HG03064 (cell line): ENCODE results near the gene COA1.

Experiments used
- ATAC-seq: cut with Tn5 transposase; IDR thresholded peaks from one replicate; pipeline ENCODE4 v1.9.1; 2021; ENCODE audit warnings: low read depth; ENCODE audit not compliant: unreplicated experiment

The COA1 gene

DNA sequence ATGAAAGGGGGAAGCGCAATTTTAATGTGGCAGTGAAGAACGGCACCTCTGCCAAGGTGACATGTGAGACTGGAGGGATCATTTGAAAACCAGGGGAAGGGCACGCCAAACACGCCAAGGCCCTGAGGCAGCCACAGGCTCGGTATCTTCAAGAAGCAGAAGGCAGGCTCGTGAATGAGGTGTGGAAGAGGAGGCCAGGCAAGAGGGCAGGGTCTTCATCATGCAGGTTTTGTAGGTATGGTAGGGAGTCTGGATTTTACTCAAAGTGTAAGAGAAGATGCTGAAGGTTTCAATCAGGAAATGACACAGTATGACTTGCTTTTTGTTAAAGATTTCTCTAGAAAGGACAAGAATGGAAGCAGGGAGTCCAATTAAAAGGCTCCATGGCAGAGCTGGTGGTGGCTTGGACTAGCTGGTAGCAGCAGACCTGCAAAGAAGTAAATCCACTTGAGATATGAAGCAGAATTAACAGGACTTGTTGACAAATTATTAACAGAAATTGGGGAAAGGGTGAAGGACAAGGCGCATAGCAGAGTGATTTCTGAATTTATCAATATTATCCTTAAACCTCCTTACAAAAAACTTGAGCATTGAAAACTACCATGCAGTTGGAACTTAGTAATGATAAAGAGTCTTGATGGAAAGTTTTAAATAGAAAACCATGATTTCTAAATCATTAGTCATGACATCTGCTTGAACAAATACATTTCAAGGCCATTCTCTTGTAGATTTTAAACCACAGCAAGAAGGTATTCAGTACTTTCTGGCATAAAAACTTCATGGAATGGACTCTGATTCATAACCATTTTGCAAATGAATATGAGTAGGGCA is 70.4 kb downstream of the COA1 start:
- ATAC-seq = peak; percentile 72

DNA sequence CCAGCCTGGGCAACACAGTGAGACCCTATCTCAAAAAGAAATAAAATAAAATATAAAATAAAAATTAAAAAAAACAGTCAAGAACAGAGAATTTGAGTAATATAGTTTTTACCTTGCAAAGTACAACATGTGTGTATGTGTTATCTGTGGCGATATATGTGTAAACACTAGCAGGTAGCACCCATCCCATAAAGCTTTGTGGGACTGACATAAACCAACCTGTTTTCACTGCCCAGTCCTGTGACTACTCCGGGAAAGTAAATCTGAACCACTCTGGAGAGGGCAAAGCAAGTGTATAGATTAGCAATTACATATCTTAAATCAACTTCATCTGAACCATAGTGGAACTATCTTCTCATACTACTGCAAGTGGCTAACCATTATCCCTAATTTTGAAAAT is 72.3 kb downstream of the COA1 start:
- no peak for ATAC-seq

DNA sequence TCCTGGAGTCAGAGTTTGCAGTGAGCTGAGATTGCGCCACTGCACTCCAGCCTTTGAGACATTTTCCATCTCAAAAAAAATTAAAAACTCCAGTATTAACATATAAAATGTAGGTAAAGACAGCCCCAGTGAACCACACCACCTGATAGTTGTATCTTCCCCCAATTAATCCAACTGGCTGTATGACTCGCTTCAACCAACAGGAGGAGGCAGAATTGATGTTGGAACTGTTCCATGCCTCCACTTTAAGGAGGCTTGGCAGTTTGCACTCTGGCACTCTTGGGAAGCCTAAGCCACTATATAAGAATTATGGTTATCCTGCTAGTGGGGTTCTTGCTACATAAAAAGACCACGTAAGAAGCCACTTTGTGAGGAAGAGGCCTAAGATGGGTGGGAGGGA is 73.7 kb downstream of the COA1 start:
- no peak for ATAC-seq

DNA sequence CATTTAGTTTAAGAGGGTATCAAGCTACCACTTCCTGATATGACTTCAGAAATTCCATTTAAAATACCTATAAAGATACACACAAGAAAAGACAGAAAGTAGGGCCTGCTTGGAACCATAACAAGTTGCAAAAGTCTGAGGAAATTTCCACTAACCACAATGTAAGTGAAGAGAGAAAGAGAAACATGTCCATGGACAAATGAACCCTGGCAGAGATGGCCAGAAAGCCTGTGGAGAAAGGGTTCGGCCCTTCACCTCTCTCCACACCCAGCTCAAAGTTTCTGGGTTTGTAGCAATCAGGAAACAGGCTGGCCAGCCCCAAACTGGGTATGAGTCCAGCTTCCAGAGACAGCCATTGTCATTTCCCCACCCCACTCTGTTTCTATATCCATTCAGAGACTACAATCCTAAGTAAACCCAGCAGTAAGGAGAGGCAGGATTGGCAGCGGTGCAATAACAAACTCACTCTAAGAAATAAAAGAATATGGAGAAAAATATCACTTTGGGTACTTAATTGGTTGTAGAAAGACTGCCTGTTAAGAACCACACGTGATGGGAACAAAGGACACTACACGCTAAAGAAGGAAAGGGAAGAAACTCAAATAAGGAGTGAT is 75.3 kb downstream of the COA1 start:
- ATAC-seq = no peak

DNA sequence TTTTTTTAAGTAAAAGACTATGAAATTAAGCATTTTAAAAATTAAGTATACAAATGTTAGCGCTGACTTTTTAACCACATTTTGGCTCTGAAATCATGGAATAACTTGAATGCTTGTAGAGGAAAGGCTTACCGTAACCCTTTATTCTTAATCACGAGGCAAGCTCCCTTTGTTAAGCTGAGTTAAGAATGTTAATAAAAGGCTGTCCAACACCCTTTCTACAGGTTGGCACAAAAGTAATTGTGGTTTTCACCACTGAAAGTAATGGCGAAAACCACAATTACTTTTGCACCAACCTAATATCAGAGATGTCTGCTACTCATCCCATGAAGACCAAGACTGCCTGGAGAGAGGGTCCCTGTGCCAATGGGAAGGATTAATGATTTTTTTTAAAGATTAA is 75.9 kb downstream of the COA1 start:
- ATAC-seq = no peak

DNA sequence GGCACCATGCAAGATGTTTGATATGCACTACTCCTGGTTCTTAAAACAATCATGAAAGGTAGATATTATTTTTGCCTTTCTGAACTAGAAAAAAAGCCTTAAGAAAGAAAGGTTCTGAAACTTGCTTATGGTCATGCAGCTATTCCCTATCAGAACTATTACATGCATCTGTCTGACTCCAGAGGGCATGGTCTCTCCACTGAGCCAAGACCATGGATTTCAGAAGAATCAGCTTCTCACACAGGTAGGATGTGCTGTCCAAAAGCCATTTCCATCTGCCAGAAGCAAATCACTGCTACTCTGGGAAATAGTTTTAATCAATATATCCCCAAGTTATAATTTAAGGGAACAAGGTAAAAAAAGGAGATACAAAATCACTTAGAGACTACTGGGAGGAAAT is 77.0 kb downstream of the COA1 start:
- no peak for ATAC-seq

DNA sequence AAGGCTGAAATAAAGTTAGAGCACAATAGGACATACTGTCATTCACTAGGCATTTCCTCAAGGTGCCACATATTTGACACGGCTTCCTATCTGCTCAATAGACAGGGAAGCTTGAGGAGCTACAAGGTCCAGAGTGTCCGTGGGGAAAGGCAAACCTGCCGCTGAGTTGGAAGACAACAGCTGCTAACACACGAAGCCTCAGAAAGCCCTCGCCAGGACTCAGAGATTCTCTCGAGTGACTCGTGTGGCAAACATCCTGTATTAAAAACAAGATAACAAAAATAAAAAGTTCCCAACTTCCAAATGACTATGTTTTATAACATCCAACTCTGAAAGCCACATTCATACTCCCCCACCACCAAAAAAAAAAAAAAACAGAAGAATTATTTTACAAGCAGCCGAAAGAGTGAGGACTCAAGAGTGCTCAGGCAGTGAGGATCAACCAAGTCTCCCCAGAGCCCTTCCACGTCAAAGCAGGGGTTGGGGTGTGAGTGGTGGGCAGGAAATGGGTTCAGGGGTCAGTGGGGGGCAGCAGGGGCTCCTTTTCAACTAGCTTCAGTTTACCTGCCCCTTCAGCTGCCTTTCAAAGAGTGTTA is 78.8 kb downstream of the COA1 start:
- no peak for ATAC-seq

DNA sequence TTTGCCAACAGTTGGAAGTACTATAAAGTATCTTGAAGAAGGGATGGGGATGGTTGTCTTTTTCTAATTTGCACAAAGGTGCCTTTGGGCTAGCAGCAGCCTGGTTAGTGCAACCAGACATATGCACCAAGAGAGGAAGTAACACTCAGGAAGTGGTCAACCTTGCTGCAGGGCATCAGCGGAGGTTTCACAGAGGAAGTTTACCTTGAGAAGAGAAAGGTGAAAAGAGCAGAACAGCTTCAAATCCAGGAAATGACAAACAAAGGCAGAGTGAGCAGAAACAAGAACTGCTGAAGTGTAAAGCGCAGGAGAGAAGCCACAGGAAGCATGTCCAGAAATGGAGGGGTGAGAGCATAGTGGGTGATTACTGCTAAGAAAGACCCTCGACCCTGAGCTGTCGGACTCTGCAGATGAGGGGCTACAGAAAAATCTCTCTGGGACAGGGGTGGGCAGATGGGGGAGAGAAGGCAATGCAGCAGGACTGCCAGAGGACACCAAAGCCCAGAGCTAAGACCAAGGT is 79.5 kb downstream of the COA1 start:
- peak; percentile 61 for ATAC-seq

DNA sequence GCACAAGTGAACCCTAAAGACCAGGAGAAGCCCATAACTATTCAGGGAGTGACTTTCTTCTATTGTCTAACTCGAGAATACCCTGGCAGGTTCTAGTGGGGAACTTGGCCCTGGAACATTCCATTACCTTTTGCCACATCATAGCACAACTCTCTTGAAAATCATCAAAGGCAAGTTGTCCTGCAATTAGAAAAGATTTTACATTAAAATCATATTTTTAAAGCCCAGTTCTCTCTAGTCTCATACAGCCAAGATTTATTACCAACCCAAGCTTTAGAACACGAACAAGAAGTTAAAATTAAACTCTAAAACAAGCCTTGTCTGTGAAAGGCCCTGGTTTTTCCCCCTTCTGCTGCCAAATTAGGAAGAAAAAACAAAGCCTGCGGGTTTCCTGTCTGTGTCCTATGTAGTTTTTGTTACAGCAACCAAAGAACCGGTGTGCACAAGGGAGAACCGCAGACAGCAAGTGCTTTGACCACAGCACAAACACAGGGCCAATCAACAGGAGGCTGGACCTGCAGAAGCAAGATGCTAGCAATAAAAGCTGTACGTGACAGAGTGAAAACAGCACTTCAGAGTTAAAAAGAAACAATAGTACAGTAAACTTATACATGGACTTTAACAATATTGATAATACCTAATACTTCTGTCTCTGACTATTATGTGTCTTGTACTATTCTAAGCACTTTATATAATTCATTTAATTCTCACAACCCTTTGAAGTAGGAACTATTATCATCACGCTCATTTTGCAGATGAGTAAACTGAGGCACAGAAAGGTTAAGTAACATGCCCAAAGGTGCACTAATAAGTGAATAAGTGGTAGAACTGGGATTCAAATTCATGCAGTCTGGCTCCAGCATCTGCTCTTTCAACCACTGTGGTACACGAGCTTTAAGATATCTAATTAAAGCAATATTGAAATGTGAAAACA is 80.6 kb downstream of the COA1 start:
- peak; percentile 44 for ATAC-seq

DNA sequence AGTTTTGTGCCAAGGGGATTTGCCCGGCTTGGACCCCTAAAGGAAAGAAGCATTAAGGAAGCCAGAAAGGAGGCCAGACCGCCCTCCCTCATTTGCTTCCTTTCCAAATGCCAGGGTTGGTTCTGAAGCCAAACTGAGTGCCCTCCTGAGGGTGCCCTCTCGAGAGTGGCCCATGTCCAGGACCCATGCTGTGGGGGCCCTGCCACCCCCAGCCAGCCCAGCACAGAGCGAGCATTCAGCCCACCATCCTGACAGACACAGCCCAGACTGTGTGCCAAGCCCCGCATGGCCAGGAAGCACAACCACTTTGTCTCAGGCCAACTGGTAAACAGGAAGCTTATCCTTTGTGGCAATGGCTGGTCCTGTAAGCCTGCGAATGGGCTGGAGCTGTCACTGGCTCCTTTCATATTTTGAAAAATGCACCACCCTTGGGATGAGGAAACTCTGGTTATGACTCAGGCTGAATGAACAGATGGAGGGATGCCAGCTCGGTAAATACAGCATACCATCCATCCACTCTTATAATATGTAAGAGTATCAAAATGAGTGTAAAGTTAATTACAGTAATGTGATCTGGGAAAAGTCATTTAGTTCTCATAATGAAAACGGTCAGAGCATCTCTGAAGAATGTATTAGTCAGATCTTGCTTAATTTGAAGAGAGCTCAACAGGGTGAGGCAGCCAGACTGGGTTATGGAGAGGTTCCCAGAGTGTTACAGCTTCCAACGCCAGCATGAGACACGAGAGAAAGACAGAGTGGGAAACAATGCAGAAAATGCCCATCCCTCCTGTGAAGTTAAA is 81.5 kb downstream of the COA1 start:
- no peak for ATAC-seq

DNA sequence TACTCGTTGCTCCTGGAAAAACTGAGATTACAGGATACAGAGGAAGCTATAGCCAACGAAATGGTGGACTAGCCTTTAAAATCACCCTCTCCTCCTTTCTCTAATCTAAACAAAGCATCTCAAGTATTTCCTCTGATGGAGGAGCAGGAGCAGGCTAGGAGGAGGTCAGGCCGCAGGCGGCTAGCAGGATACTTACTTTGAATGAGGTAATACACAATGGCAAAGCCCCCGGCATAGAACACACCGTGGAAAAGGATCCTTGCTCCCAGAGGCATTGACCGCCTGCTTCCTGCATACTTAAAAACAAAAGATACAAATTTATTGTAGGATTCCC is 82.0 kb downstream of the COA1 start:
- no peak for ATAC-seq

DNA sequence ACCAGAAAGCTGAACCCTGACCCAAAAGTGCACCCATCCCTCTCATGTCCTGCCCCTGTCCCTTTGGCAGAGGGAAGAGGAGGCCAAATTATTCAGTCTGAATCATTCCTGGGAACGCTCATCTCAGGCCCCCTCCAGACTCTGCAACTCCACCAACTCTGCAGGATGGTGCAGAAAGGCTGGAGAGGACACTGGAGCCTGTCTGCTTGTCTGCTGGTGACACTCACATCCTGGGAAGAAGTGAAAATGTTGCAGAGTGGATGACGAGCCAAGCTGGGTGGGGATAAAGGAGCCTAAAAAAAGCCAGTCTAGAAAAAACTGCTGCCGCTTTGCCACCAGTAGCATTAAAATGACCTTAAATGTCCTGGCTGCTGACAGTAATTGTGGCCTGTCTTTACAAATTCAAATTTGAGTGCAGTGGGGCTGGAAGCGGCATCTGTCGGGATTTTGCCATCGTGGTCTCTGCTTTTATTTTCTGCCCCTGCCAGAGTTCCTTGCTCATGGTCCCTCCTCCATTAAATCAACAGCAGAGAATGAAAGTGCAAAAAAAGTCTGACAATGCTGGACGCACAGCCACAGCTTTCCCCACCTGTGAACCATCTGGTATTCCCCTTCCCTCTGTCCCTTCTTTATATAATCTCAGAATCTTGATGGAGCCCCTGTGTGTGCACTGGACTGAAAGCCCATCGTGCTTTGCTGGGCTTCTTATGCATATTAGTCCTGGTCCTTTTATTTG is 82.6 kb downstream of the COA1 start:
- no peak for ATAC-seq

DNA sequence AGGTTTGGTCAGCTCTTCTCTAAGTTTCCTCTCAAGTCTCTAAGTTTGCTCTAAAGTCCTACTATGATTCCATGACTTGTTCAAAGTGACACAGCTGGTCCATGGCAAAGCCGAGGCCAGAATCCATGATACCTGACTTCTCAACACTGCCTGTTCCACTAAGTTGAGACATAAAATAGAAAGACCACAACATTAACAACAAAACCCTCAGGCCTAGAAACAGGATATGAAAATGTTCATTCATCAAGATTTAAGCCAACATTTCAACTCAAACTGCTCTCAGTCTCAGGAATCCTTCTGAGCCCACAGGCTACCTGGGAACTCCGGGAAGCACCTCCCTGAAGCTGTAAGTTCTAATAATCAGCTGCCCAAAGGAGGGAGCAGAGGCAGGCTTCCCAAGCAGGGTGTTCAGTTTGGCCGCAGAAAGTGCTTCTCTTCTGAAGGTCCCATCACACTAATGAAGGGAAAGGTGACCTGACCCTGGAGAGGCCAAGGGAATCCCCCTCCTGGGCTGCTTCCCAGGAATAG is 83.6 kb downstream of the COA1 start:
- ATAC-seq = no peak

DNA sequence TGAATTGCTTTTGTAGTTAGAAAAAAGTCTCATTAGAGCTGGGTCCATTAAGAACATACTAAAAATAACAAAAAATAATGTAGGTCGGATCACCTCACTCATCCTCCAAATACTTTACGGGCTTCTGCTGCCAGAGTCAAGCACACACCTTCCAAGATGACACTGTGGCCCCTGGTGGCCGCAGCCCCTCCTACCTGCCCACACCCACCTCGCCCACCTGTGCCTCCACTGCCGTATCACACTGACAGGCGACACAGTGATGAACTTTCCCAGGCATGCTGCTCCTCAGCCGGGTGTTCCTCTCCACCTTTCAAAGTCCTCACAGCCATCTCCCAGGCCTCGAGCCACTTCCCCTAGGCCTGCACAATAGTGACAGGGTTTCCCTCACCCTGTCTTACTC is 85.5 kb downstream of the COA1 start:
- ATAC-seq = no peak

DNA sequence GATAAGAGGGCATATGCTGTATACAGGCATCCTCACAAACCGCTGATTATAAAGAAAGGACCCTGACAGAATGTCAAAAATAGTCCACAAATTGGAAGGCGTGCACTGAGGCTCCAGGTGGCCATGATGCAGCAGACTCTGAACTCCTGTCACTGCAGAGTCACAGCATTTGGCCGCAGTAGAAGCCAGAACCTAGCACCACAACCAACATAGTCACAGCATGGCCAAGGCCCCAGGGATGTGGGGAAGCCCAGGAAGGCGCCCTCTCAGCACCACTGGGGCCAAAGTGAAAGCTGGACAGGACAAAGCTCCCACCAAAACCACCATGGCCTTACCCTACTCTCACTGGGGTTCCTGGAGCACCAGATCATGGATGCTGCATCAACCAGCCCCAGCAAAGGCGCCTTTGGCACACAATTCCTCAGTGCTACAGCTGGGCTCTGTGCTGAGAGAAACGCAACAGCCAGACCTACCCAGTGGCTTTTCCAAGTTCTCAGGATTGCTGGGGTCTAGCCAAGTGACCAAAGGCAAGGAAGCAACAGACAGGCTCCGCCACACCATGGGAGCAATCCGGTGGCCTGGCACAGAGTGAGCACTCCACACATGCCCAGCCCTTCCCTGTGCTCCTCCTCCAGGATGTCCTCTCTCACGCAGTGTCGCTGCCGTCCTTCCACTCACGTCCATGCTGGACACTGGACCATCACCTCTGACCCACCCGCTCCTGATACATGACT is 86.3 kb downstream of the COA1 start:
- no peak for ATAC-seq

DNA sequence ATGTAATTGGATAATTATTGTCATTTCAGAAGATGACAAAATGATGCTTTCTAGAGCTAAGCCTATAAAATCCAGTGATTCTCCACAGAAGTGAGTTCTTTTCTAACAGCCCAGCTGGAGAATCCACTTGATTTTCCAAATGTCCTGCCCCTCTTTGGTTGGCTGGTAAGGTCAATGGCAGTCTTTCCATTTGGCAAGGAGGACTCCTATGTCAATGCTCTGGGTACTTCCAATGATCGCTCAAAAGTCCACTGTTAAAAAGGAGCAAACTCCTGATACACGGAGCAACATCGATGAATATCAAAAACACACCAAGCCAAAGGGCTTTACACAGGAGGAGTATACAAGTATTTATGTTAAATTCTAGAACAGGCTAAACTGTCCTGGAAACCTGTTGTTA is 88.6 kb downstream of the COA1 start:
- no peak for ATAC-seq

DNA sequence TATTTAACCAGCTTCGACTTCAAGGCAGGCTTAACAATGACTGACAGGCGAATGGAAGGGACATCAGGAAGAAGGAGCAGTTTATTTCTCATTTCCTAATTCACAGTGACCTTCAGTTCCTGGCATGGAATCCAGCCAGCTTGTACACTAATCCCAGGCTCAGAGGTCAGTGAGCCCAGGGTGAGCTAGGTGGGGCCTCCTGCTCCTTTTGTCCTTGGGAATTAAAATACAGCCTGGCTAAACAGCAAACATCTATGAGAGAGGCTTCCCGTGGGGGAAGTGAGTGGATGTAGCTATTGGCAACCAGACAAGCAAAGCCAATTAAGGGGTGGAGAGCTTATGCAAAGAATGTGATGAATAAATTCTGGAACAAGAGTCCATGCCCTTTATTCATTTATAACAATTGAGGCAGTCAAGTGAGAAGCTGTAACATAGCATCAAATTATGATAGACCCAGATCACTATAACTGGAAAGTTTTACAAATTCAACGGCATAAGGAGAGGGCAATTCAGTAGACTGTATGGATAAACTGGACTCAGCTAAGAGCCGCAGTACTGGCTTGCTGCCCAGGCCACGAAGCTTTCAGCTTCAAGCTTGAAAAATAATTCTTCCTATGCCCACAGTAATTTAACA is 89.3 kb downstream of the COA1 start:
- ATAC-seq = no peak
